Right cardiac atrium (tissue), 5 donors: ENCODE measurements around the gene PSMD11. TPM values are rescaled to one million over a fixed set of nuclear protein-coding genes. Genes with fewer than 3 reads are reported as not detected.

Experiments
- ATAC-seq, 2 donors: fragments of 200-7000 bp; cut with Tn5 transposase; one replicate each; pipeline versions ENCODE4 v1.8.0 to v1.9.1; 2020; ENCODE audit warnings: moderate library complexity in 2 of 2, mild to moderate bottlenecking in 1 of 2
- DNase-seq, 3 donors: peaks; one replicate each; pipeline ENCODE4 v3.0.0-alpha.2; 2020
- H3K27ac ChIP-seq: one replicate; pipeline ENCODE4 v1.5.1; 2013; ENCODE audit warnings: mild to moderate bottlenecking, low read length, control low read depth, moderate library complexity
- H3K27me3 ChIP-seq: one replicate; pipeline ENCODE4 v1.6.1; 2013; ENCODE audit not compliant: control insufficient read depth, insufficient read depth
- H3K4me1 ChIP-seq: one replicate; pipeline ENCODE4 v1.6.1; 2013; ENCODE audit warnings: low read length; ENCODE audit not compliant: control insufficient read depth, insufficient read depth
- H3K4me3 ChIP-seq: one replicate; pipeline ENCODE4 v1.5.1; 2013; ENCODE audit warnings: low read length, control low read depth
- H3K9me3 ChIP-seq: one replicate; pipeline ENCODE4 v1.6.1; 2013; ENCODE audit warnings: low read length; ENCODE audit not compliant: control insufficient read depth
- WGBS: extraction: QIAGEN DNeasy Blood & Tissue Kit; methylation state at CpG from one replicate; pipeline ENCODE4 v1.1.7; 2013; 5-methylcytosine and 5-hydroxymethylcytosine counted together
- intact Hi-C, 4 donors: fragments of 100-400 bp; cut with DNase I; formaldehyde crosslinking; loops; one replicate each; pipeline versions ENCODE4 v1.11.0 to v1.14.0; 2022 to 2023
- polyA plus RNA-seq: library from polyadenylated mRNA; stranded (reverse); fragments of 200-250 nt; gene quantifications from one replicate; pipeline ENCODE4 v1.2.3, GENCODE V29; 2013
- total RNA-seq, 4 donors: library from RNA; stranded (reverse); fragmentation: NEBNext Ultra II Directional; extraction: Animal tissue kit (Norgen Biotek cat#: 25700); gene quantifications; one replicate each; pipeline ENCODE4 v1.2.1, GENCODE V29; 2021
- donor health status: healthy with polysubstance abuse.
- donor health status: DM: no; HTN: yes; CAD: no.
- donor health status: DM: no; HTN: no; CAD: no.
- donor health status: DM: no; HTN: yes; CAD: no; lungs with severe emphysema.
- donor health status: DM: yes; HTN: yes; CAD: no.

PSMD11 gene
- total and polyA plus RNA-seq, 5 donors = 50.8 to 79.1 (median 57.5) TPM

GRCh38 chr17:32483451-32484019, 39.2 kb downstream of the PSMD11 start:
- Histone ChIP-seq H3K9me3 (no peaks in the 10 kb centered on the region), H3K4me1 (peaks cover 6% of the 10 kb centered on the region), H3K4me3 (no peak overlapping the region), H3K27ac (peak overlapping the region; percentile 61), H3K27me3 (no peaks in the 10 kb centered on the region)
- DNase-seq (peak; percentile 87 to 95 (median 95)), ATAC-seq (peak; percentile 82 to 88)
- WGBS = 10% methylated on average over 7 of the region's 7 CpGs
- intact Hi-C loops = loop anchor here in 3 of 4 donors (5.0 to 10.0 kb wide), 3 partner anchors 171 to 271 kb away; no protein-coding TSS in a partner anchor

- H3K27ac ChIP-seq = peak overlapping the region; percentile 61
- no peaks in the 10 kb centered on the region for H3K9me3 ChIP-seq
- no peak overlapping the region for H3K4me3 ChIP-seq
- H3K4me1 ChIP-seq = peaks cover 6% of the 10 kb centered on the region
- WGBS = 61% methylated on average over 4 of the region's 4 CpGs
- H3K27me3 ChIP-seq = no peaks in the 10 kb centered on the region
- intact Hi-C loops = loop anchor here in 3 of 4 donors (5.0 to 10.0 kb wide), 3 partner anchors 171 to 271 kb away; no protein-coding TSS in a partner anchor
- DNase-seq (no peak), ATAC-seq (no peak)
Observed at GRCh38 chr17:32484041-32484461, 39.7 kb downstream of the PSMD11 start.

GRCh38 chr17:32484628-32485027, 40.3 kb downstream of the PSMD11 start:
- intact Hi-C loops = loop anchor here in 3 of 4 donors (5.0 to 10.0 kb wide), 3 partner anchors 170 to 270 kb away; no protein-coding TSS in a partner anchor
- no peaks in the 10 kb centered on the region for H3K27me3 ChIP-seq
- no peak for ATAC-seq
- WGBS = 72% methylated on average over 11 of the region's 11 CpGs
- no peak overlapping the region for H3K4me3 ChIP-seq
- no peaks in the 10 kb centered on the region for H3K9me3 ChIP-seq
- H3K4me1 ChIP-seq = peaks cover 6% of the 10 kb centered on the region
- peak in 1 of 3 donors; percentile 68 for DNase-seq
- no peak overlapping the region for H3K27ac ChIP-seq

GRCh38 chr17:32485261-32486110, 41.2 kb downstream of the PSMD11 start:
- ATAC-seq (no peak), DNase-seq (peak in 1 of 3 donors; percentile 43)
- no peaks in the 10 kb centered on the region for H3K9me3 ChIP-seq
- H3K4me1 ChIP-seq = peaks cover 6% of the 10 kb centered on the region
- no peak overlapping the region for H3K27ac ChIP-seq
- intact Hi-C loops = loop anchor here in 2 of 4 donors (10.0 kb wide), 2 partner anchors 169 to 269 kb away; no protein-coding TSS in a partner anchor
- H3K4me3 ChIP-seq = peak overlapping the region; percentile 96
- WGBS = 65% methylated on average over 12 of the region's 12 CpGs
- no peaks in the 10 kb centered on the region for H3K27me3 ChIP-seq

GRCh38 chr17:32486111-32486700, 41.9 kb downstream of the PSMD11 start:
- no peaks in the 10 kb centered on the region for H3K27me3 ChIP-seq
- DNase-seq = peak; percentile 74 to 90 (median 89)
- ATAC-seq = peak; percentile 82 to 83
- no peaks in the 10 kb centered on the region for H3K9me3 ChIP-seq
- H3K4me3 ChIP-seq = peak overlapping the region; percentile 96
- peak overlapping the region; percentile 74 for H3K27ac ChIP-seq
- WGBS = 3% methylated on average over 72 of the region's 72 CpGs
- H3K4me1 ChIP-seq = peaks cover 6% of the 10 kb centered on the region
- intact Hi-C loops = loop anchor here in 2 of 4 donors (10.0 kb wide), 2 partner anchors 169 to 269 kb away; no protein-coding TSS in a partner anchor

GRCh38 chr17:32486701-32487472, 42.6 kb downstream of the PSMD11 start, which contains the start of gene CDK5R1:
Gene CDK5R1, plus strand, starts transcription at chr17:32486993. Its CDS starts 628 bp downstream, at chr17:32487621.
- no peaks in the 10 kb centered on the region for H3K27me3 ChIP-seq
- intact Hi-C loops = loop anchor here in 2 of 4 donors (10.0 kb wide), 2 partner anchors 168 to 268 kb away; no protein-coding TSS in a partner anchor
- no peaks in the 10 kb centered on the region for H3K9me3 ChIP-seq
- H3K27ac ChIP-seq = peak within 1 kb of the TSS; percentile 74
- H3K4me1 ChIP-seq = peaks cover 6% of the 10 kb centered on the region
- WGBS = under 1% methylated on average over 135 of the region's 135 CpGs
- peak; percentile 16 to 21 for ATAC-seq
- peak within 1 kb of the TSS; percentile 96 for H3K4me3 ChIP-seq
- DNase-seq = peak; percentile 71 to 89 (median 87)

GRCh38 chr17:32487473-32488176, 43.3 kb downstream of the PSMD11 start:
- no peaks in the 10 kb centered on the region for H3K27me3 ChIP-seq
- intact Hi-C loops = loop anchor here in 2 of 4 donors (10.0 kb wide), 2 partner anchors 167 to 267 kb away; no protein-coding TSS in a partner anchor
- H3K27ac ChIP-seq = no peak overlapping the region
- H3K4me3 ChIP-seq = peak overlapping the region; percentile 96
- no peak for ATAC-seq
- H3K4me1 ChIP-seq = peaks cover 6% of the 10 kb centered on the region
- peak; percentile 33 to 70 (median 67) for DNase-seq
- H3K9me3 ChIP-seq = no peaks in the 10 kb centered on the region
- WGBS = 36% methylated on average over 59 of the region's 59 CpGs

- intact Hi-C loops = loop anchor here in 2 of 4 donors (10.0 kb wide), 2 partner anchors 167 to 267 kb away; no protein-coding TSS in a partner anchor
- Histone ChIP-seq H3K9me3 (no peaks in the 10 kb centered on the region), H3K27ac (no peak overlapping the region), H3K4me1 (peaks cover 6% of the 10 kb centered on the region), H3K27me3 (no peaks in the 10 kb centered on the region), H3K4me3 (no peak overlapping the region)
- ATAC-seq (no peak), DNase-seq (no peak)
- 94% methylated on average over 16 of the region's 16 CpGs for WGBS
Observed at GRCh38 chr17:32488177-32488542, 43.9 kb downstream of the PSMD11 start.

- intact Hi-C loops = loop anchor here in 2 of 4 donors (10.0 kb wide), 2 partner anchors 166 to 266 kb away; no protein-coding TSS in a partner anchor
- DNase-seq (no peak), ATAC-seq (no peak)
- no peak overlapping the region for H3K27ac ChIP-seq
- no peaks in the 10 kb centered on the region for H3K9me3 ChIP-seq
- no peaks in the 10 kb centered on the region for H3K27me3 ChIP-seq
- no peak overlapping the region for H3K4me3 ChIP-seq
- 96% methylated on average over 13 of the region's 13 CpGs for WGBS
- peaks cover 6% of the 10 kb centered on the region for H3K4me1 ChIP-seq
Observed at GRCh38 chr17:32488604-32489180, 44.4 kb downstream of the PSMD11 start.
